Left ventricle myocardium superior (tissue), 1 donor: ENCODE measurements around the gene TFEB. TPM values are rescaled to one million over a fixed set of nuclear protein-coding genes. Genes with fewer than 3 reads are reported as not detected.

ENCODE experiments used
- ATAC-seq: fragments of 200-7000 bp; cut with Tn5 transposase; one replicate; pipeline ENCODE4 v1.9.1; 2020; ENCODE audit warnings: mild to moderate bottlenecking, moderate library complexity
- DNase-seq: peaks from one replicate; pipeline ENCODE4 v3.0.0-alpha.2; 2020
- intact Hi-C: fragments of 100-400 bp; cut with micrococcal nuclease; formaldehyde crosslinking; loops from one replicate; pipeline ENCODE4 v1.11.0; 2022
- total RNA-seq: library from RNA; stranded (reverse); fragmentation: NEBNext Ultra II Directional; extraction: Animal tissue kit (Norgen Biotek cat#: 25700); gene quantifications from one replicate; pipeline ENCODE4 v1.2.1, GENCODE V29; 2021
- donor health status: DM: no; HTN: yes; CAD: no; lungs with severe emphysema.

The TFEB gene
- total RNA-seq, 1 donor from 2014 or later = 50.9 TPM

GRCh38 chr6:41637194-41638001, 98.0 kb downstream of the TFEB start:
- DNase-seq (no peak), ATAC-seq (peak; percentile 10)
- intact Hi-C loops = no loop called here

GRCh38 chr6:41636833-41637193, 98.6 kb downstream of the TFEB start:
- intact Hi-C loops = no loop called here
- DNase-seq (peak; percentile 46), ATAC-seq (no peak)

GRCh38 chr6:41635365-41635764, 100.0 kb downstream of the TFEB start:
- intact Hi-C loops = no loop called here
- no peak for DNase-seq
- ATAC-seq = no peak

GRCh38 chr6:41634657-41635056, 100.8 kb downstream of the TFEB start:
- no peak for ATAC-seq
- no peak for DNase-seq

More at GRCh38 chr6:41634657-41635056, 100.8 kb downstream of the TFEB start:
- intact Hi-C loops = no loop called here

Other genes starting within 250 kb of the TFEB start
- 16.8 TPM for gene FOXP4, start 189.2 kb downstream of the TFEB start, total RNA-seq
- gene MDFI, start 97.1 kb downstream of the TFEB start, total RNA-seq = 1.3 TPM
- gene PGC, start 11.8 kb upstream of the TFEB start, total RNA-seq = not detected
- gene FRS3, start 44.3 kb upstream of the TFEB start, total RNA-seq = 5.2 TPM
- gene PRICKLE4, start 45.2 kb upstream of the TFEB start, total RNA-seq = 3.8 TPM
- 216 TPM for gene TOMM6, start 52.1 kb upstream of the TFEB start, total RNA-seq
- gene USP49, start 159.8 kb upstream of the TFEB start, total RNA-seq = 1.3 TPM
- gene MED20, start 185.5 kb upstream of the TFEB start, total RNA-seq = 18.7 TPM
- 8.4 TPM for gene BYSL, start 185.9 kb upstream of the TFEB start, total RNA-seq
- 52.7 TPM for gene CCND3, start 206.2 kb upstream of the TFEB start, total RNA-seq